Measurements from ENCODE around the gene TMEM40.

GRCh38 chr3:12702501-12702900 is 56.6 kb downstream of the TMEM40 start:
- TF ChIP-seq CTCF (IDR thresholded peaks at IDR 0.05; ENCODE audit: borderline replicate concordance, extremely low read depth, low read length, poor library complexity, severe bottlenecking) (no peak), EZH2 (IDR thresholded peaks at IDR 0.05; ENCODE audit: borderline replicate concordance, low read depth, low read length, severe bottlenecking) (no peak)
